Chondrocyte (in vitro differentiated cells): ENCODE results near the gene MOK. TPM values are rescaled to one million over a fixed set of nuclear protein-coding genes. Genes with fewer than 3 reads are reported as not detected.

Source experiments
- DNase-seq: peaks from one replicate; pipeline ENCODE4 v3.0.0; 2021; ENCODE audit warnings: mixed read lengths, low spot score
- H3K27ac Mint-ChIP-seq: one replicate; pipeline ENCODE4 v1.8.0; 2021; ENCODE audit warnings: mild to moderate bottlenecking, moderate library complexity, mixed read lengths; ENCODE audit not compliant: unreplicated experiment
- H3K27me3 Mint-ChIP-seq: 2 replicates; pipeline ENCODE4 v1.8.0; 2021; ENCODE audit warnings: low read depth, mixed read lengths
- H3K36me3 Mint-ChIP-seq: 2 replicates; pipeline ENCODE4 v1.8.0; 2021; ENCODE audit warnings: low read depth, mixed read lengths
- H3K4me1 Mint-ChIP-seq: 2 replicates; pipeline ENCODE4 v1.8.0; 2021; ENCODE audit warnings: low read depth, mild to moderate bottlenecking, mixed read lengths
- H3K4me3 Mint-ChIP-seq: one replicate; pipeline ENCODE4 v1.8.0; 2021; ENCODE audit warnings: mild to moderate bottlenecking, moderate library complexity, mixed read lengths; ENCODE audit not compliant: unreplicated experiment
- H3K9me3 Mint-ChIP-seq: 2 replicates; pipeline ENCODE4 v1.8.0; 2021; ENCODE audit warnings: low read depth, mixed read lengths
- total RNA-seq: library from RNA; stranded (reverse); gene quantifications from 3 replicates; pipeline ENCODE4 v1.2.1, GENCODE V29; 2021
- TF ChIP-seq, protein P1 (sequence below): fragments of 200-600 bp; sonication (generic); IDR thresholded peaks from 2 replicates; pipeline ENCODE4 v1.5.0; 2021; ENCODE audit warnings: antibody characterized with exemption, mild to moderate bottlenecking, moderate library complexity

MOK gene
- total RNA-seq, 1 donor from 2014 or later: 3.8 TPM

DNA sequence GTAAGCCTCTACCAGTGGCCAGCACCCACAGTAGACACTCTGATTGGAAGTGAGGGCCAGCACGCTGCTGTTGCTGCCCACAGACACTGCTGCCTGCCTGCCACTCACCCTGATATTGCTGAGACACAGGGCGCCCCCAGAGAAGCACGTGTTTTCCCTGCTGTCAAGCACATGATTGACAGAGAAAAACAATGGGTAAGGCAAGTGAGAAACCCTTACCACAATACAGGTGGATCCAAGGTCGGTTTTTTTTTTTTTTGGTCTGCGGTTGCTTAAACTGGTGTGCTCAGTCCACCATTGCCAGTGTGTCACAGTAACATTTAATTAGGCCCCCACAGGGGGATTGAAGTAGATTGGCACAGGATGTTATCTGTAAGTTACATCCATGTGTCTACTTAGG lies 99.4 kb downstream of the MOK start:
- DNase-seq: no peak
- TF ChIP-seq, protein P1, sequence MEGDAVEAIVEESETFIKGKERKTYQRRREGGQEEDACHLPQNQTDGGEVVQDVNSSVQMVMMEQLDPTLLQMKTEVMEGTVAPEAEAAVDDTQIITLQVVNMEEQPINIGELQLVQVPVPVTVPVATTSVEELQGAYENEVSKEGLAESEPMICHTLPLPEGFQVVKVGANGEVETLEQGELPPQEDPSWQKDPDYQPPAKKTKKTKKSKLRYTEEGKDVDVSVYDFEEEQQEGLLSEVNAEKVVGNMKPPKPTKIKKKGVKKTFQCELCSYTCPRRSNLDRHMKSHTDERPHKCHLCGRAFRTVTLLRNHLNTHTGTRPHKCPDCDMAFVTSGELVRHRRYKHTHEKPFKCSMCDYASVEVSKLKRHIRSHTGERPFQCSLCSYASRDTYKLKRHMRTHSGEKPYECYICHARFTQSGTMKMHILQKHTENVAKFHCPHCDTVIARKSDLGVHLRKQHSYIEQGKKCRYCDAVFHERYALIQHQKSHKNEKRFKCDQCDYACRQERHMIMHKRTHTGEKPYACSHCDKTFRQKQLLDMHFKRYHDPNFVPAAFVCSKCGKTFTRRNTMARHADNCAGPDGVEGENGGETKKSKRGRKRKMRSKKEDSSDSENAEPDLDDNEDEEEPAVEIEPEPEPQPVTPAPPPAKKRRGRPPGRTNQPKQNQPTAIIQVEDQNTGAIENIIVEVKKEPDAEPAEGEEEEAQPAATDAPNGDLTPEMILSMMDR: no peak

DNA sequence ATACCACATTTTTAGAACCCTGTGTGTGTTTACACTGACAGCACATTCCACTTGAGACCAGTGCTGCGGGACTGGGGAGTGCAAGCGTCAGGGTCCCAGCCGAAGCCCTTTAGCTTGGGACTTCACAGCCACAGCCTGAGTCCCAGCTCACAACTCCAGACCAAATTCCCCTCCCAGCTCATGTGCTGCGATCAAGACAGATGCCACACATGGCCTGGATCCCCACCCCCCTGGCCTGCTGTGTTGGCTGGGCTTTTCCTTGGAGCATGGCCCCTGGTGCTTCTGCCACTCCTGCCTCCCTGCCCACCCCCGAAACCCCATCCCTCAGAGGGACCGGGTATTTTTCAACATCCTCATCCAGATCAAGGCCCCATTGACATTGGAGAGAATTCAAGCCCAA lies 101.6 kb downstream of the MOK start:
- Mint-ChIP-seq H3K36me3 (peaks cover 21% of the 10 kb centered on the region), H3K4me1 (peaks cover 10% of the 10 kb centered on the region), H3K9me3 (no peaks in the 10 kb centered on the region), H3K27me3 (no peaks in the 10 kb centered on the region), H3K27ac (no peak overlapping the region), H3K4me3 (no peak overlapping the region)
- TF ChIP-seq, protein P1: no peak
- no peak for DNase-seq

More for the DNA sequence above, 99.4 kb downstream of the MOK start:
- H3K4me1 Mint-ChIP-seq: peaks cover 10% of the 10 kb centered on the region
- H3K36me3 Mint-ChIP-seq: peaks cover 29% of the 10 kb centered on the region
- no peaks in the 10 kb centered on the region for H3K27me3 Mint-ChIP-seq
- H3K4me3 Mint-ChIP-seq: no peak overlapping the region
- no peak overlapping the region for H3K27ac Mint-ChIP-seq
- H3K9me3 Mint-ChIP-seq: no peaks in the 10 kb centered on the region

DNA sequence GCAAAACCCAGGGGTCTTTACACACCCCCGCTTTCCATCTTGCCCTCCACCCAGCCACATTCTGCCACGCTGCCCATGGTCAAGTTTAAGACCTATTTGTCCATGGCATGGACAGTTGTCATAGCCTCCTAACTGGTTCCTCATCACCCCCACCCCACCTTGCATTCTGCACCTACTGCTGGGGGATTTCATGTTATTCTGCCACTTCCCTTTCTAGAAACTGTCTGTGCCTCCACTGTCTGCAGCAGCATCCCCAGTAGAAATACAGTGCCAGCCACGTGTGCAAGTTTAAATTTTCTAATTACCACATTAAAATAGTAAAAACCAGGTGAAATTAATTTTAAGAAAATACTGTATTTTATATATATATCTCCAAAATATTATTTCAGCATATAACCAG lies 102.0 kb downstream of the MOK start:
- no peak for DNase-seq
- H3K4me1 Mint-ChIP-seq: peaks cover 10% of the 10 kb centered on the region
- no peaks in the 10 kb centered on the region for H3K27me3 Mint-ChIP-seq
- H3K9me3 Mint-ChIP-seq: no peaks in the 10 kb centered on the region
- peaks cover 21% of the 10 kb centered on the region for H3K36me3 Mint-ChIP-seq
- TF ChIP-seq, protein P1: no peak
- H3K4me3 Mint-ChIP-seq: no peak overlapping the region
- H3K27ac Mint-ChIP-seq: no peak overlapping the region

DNA sequence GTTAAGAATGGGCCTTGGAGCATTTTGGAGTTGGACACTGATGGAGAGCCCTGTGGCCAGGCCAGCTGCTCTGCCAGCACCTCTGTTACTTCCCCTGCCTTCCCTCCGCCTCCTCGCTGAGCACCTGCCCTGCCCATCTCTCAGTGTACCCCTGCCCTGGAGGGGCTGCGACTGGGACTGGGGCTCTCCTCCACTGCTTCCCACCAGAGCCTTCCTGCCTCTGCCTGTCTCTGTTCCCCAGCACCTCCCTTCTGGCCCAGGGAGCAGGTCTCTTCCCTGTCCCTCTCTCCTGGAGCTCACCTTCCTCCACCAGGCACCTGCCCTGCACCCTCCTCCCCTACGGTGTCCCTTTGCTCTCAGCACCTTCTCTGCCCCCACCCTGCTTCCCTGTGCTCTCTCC lies 103.2 kb downstream of the MOK start:
- TF ChIP-seq, protein P1: no peak
- H3K36me3 Mint-ChIP-seq: peaks cover 19% of the 10 kb centered on the region
- H3K4me1 Mint-ChIP-seq: peaks cover 10% of the 10 kb centered on the region
- no peaks in the 10 kb centered on the region for H3K27me3 Mint-ChIP-seq
- no peaks in the 10 kb centered on the region for H3K9me3 Mint-ChIP-seq
- no peak for DNase-seq
- H3K4me3 Mint-ChIP-seq: no peak overlapping the region
- no peak overlapping the region for H3K27ac Mint-ChIP-seq

DNA sequence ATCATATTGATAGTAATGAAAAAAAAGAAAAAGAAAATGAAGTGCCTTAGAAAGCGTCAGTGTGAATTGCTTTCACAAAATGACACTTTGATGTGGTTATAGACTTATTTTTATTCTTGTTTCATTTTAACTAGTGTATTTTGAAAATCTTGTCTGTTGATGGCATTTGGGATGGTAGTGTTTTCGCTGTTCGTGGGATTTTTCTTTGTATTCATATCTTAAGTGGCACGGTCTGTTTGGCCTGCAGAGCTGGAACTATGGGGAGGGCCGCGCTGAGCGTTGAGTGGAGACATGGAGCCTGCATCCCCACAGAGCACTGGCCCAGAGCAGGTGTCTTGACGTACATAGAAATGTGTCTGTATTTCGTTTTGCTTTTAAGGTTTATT lies 103.6 kb downstream of the MOK start:
- Mint-ChIP-seq H3K9me3 (no peaks in the 10 kb centered on the region), H3K27ac (no peak overlapping the region), H3K4me3 (no peak overlapping the region), H3K36me3 (peaks cover 16% of the 10 kb centered on the region), H3K4me1 (peaks cover 10% of the 10 kb centered on the region), H3K27me3 (no peaks in the 10 kb centered on the region)
- no peak for DNase-seq
- TF ChIP-seq, protein P1: no peak
